ENCODE results near the gene NEDD4.
"Not testable (repeated sequence)": the region's sequence is repeated elsewhere in the genome, so short reads cannot be mapped to it uniquely, and the experiment has no call there.

Gene NEDD4

GRCh38 chr15:55959744-55960447, 33.5 kb downstream of the NEDD4 start:
- H3K4me3 Mint-ChIP-seq = no peak overlapping the region
- H3K9me3 Mint-ChIP-seq = no peaks in the 10 kb centered on the region
- no peaks in the 10 kb centered on the region for H3K36me3 Mint-ChIP-seq (ENCODE audit: low read depth)
- H3K27me3 Mint-ChIP-seq (ENCODE audit: low read depth) = no peaks in the 10 kb centered on the region
- no peak overlapping the region for H3K27ac Mint-ChIP-seq
- no peak for DNase-seq (ENCODE audit: low spot score)
- H3K4me1 Mint-ChIP-seq (ENCODE audit: low read depth) = no peaks in the 10 kb centered on the region

GRCh38 chr15:55958349-55958748, 35.1 kb downstream of the NEDD4 start:
- Mint-ChIP-seq H3K4me3 (no peak overlapping the region), H3K36me3 (ENCODE audit: low read depth) (no peaks in the 10 kb centered on the region), H3K9me3 (no peaks in the 10 kb centered on the region), H3K27me3 (ENCODE audit: low read depth) (no peaks in the 10 kb centered on the region), H3K27ac (no peak overlapping the region), H3K4me1 (ENCODE audit: low read depth) (no peaks in the 10 kb centered on the region)
- no peak for DNase-seq (ENCODE audit: low spot score)

- Mint-ChIP-seq H3K27ac (no peak overlapping the region), H3K4me1 (ENCODE audit: low read depth) (no peaks in the 10 kb centered on the region), H3K27me3 (ENCODE audit: low read depth) (no peaks in the 10 kb centered on the region), H3K4me3 (no peak overlapping the region), H3K36me3 (ENCODE audit: low read depth) (no peaks in the 10 kb centered on the region), H3K9me3 (no peaks in the 10 kb centered on the region)
- DNase-seq (ENCODE audit: low spot score) = no peak
These were observed 38.4 kb downstream of the NEDD4 start for GRCh38 chr15:55954862-55955605.

GRCh38 chr15:55952501-55953274, 40.7 kb downstream of the NEDD4 start:
- H3K36me3 Mint-ChIP-seq (ENCODE audit: low read depth); H3K27ac Mint-ChIP-seq; H3K4me1 Mint-ChIP-seq (ENCODE audit: low read depth); H3K9me3 Mint-ChIP-seq; H3K4me3 Mint-ChIP-seq; H3K27me3 Mint-ChIP-seq (ENCODE audit: low read depth); DNase-seq (ENCODE audit: low spot score): not testable (repeated sequence)

GRCh38 chr15:55944606-55945005, 48.8 kb downstream of the NEDD4 start:
- H3K4me1 Mint-ChIP-seq (ENCODE audit: low read depth); H3K36me3 Mint-ChIP-seq (ENCODE audit: low read depth): not testable (repeated sequence)

GRCh38 chr15:55942332-55942731, 51.1 kb downstream of the NEDD4 start:
- H3K4me3 Mint-ChIP-seq = no peak overlapping the region
- no peak for DNase-seq (ENCODE audit: low spot score)
- H3K27ac Mint-ChIP-seq = no peak overlapping the region
- H3K36me3 Mint-ChIP-seq (ENCODE audit: low read depth) = no peaks in the 10 kb centered on the region
- no peaks in the 10 kb centered on the region for H3K27me3 Mint-ChIP-seq (ENCODE audit: low read depth)
- no peaks in the 10 kb centered on the region for H3K4me1 Mint-ChIP-seq (ENCODE audit: low read depth)
- H3K9me3 Mint-ChIP-seq = peaks cover 14% of the 10 kb centered on the region

More at GRCh38 chr15:55944606-55945005, 48.8 kb downstream of the NEDD4 start:
- not testable (repeated sequence) for DNase-seq (ENCODE audit: low spot score); H3K4me3 Mint-ChIP-seq; H3K27me3 Mint-ChIP-seq (ENCODE audit: low read depth); H3K27ac Mint-ChIP-seq; H3K9me3 Mint-ChIP-seq

GRCh38 chr15:55937040-55937439, 56.4 kb downstream of the NEDD4 start:
- Mint-ChIP-seq H3K4me3 (no peak overlapping the region), H3K27ac (no peak overlapping the region), H3K36me3 (ENCODE audit: low read depth) (no peaks in the 10 kb centered on the region), H3K4me1 (ENCODE audit: low read depth) (no peaks in the 10 kb centered on the region), H3K9me3 (peaks cover 14% of the 10 kb centered on the region), H3K27me3 (ENCODE audit: low read depth) (no peaks in the 10 kb centered on the region)
- DNase-seq (ENCODE audit: low spot score) = no peak

- H3K9me3 Mint-ChIP-seq = no peaks in the 10 kb centered on the region
- no peaks in the 10 kb centered on the region for H3K27me3 Mint-ChIP-seq (ENCODE audit: low read depth)
- no peak for DNase-seq (ENCODE audit: low spot score)
- no peak overlapping the region for H3K4me3 Mint-ChIP-seq
- H3K36me3 Mint-ChIP-seq (ENCODE audit: low read depth) = no peaks in the 10 kb centered on the region
- H3K4me1 Mint-ChIP-seq (ENCODE audit: low read depth) = peaks cover 6% of the 10 kb centered on the region
- H3K27ac Mint-ChIP-seq = no peak overlapping the region
These were observed 64.5 kb downstream of the NEDD4 start for GRCh38 chr15:55928955-55929354.

- H3K27me3 Mint-ChIP-seq (ENCODE audit: low read depth) = no peaks in the 10 kb centered on the region
- no peak overlapping the region for H3K27ac Mint-ChIP-seq
These were observed 71.7 kb downstream of the NEDD4 start for GRCh38 chr15:55921744-55922143.

GRCh38 chr15:55917881-55918296, 75.5 kb downstream of the NEDD4 start:
- Mint-ChIP-seq H3K4me3 (no peak overlapping the region), H3K4me1 (ENCODE audit: low read depth) (no peaks in the 10 kb centered on the region), H3K27ac (no peak overlapping the region), H3K9me3 (no peaks in the 10 kb centered on the region), H3K36me3 (ENCODE audit: low read depth) (no peaks in the 10 kb centered on the region), H3K27me3 (ENCODE audit: low read depth) (no peaks in the 10 kb centered on the region)
- no peak for DNase-seq (ENCODE audit: low spot score)

More at GRCh38 chr15:55921744-55922143, 71.7 kb downstream of the NEDD4 start:
- Mint-ChIP-seq H3K36me3 (ENCODE audit: low read depth) (no peaks in the 10 kb centered on the region), H3K4me1 (ENCODE audit: low read depth) (no peaks in the 10 kb centered on the region), H3K9me3 (no peaks in the 10 kb centered on the region), H3K4me3 (no peak overlapping the region)
- no peak for DNase-seq (ENCODE audit: low spot score)

- Mint-ChIP-seq H3K27ac (no peak overlapping the region), H3K4me1 (ENCODE audit: low read depth) (no peaks in the 10 kb centered on the region), H3K4me3 (no peak overlapping the region), H3K9me3 (no peaks in the 10 kb centered on the region), H3K27me3 (ENCODE audit: low read depth) (no peaks in the 10 kb centered on the region), H3K36me3 (ENCODE audit: low read depth) (no peaks in the 10 kb centered on the region)
- no peak for DNase-seq (ENCODE audit: low spot score)
These were observed 76.6 kb downstream of the NEDD4 start for GRCh38 chr15:55916666-55917409.

GRCh38 chr15:55915876-55916567, 77.4 kb downstream of the NEDD4 start:
- Mint-ChIP-seq H3K36me3 (ENCODE audit: low read depth) (no peaks in the 10 kb centered on the region), H3K27me3 (ENCODE audit: low read depth) (no peaks in the 10 kb centered on the region), H3K4me1 (ENCODE audit: low read depth) (no peaks in the 10 kb centered on the region), H3K4me3 (no peak overlapping the region), H3K9me3 (no peaks in the 10 kb centered on the region), H3K27ac (no peak overlapping the region)
- no peak for DNase-seq (ENCODE audit: low spot score)

- H3K4me3 Mint-ChIP-seq = no peak overlapping the region
- no peaks in the 10 kb centered on the region for H3K27me3 Mint-ChIP-seq (ENCODE audit: low read depth)
- H3K36me3 Mint-ChIP-seq (ENCODE audit: low read depth) = no peaks in the 10 kb centered on the region
- H3K27ac Mint-ChIP-seq = no peak overlapping the region
- DNase-seq (ENCODE audit: low spot score) = no peak
- H3K4me1 Mint-ChIP-seq (ENCODE audit: low read depth) = no peaks in the 10 kb centered on the region
- no peaks in the 10 kb centered on the region for H3K9me3 Mint-ChIP-seq
These were observed 78.2 kb downstream of the NEDD4 start for GRCh38 chr15:55915221-55915620.
